IMR-90 (cell line): ENCODE measurements around the gene PBOV1. TPM values are rescaled to one million over a fixed set of nuclear protein-coding genes. Genes with fewer than 3 reads are reported as not detected.

ENCODE experiments used
- ATAC-seq: fragments of 200-7000 bp; cut with Tn5 transposase; 2 replicates; pipeline ENCODE4 v1.9.1; 2020; ENCODE audit warnings: low read depth, mild to moderate bottlenecking, moderate library complexity
- BruUV-seq: library from RNA; stranded (reverse); fragments of 400-500 nt; replicated peaks from 2 replicates; lab custom pipeline; 2021; lab: Mats Ljungman, UMichigan
- CTCF ChIA-PET: fragments of 300-600 bp; formaldehyde crosslinking; extraction: SDS; loops from one replicate; lab custom pipeline; 2021; ENCODE audit warnings: antibody characterized with exemption; lab: Yijun Ruan, JAX
- POLR2A ChIA-PET: fragments of 300-600 bp; sonication (Branson Sonifier 250); formaldehyde crosslinking; loops from one replicate; lab custom pipeline; 2022; ENCODE audit warnings: antibody characterized with exemption; ENCODE audit not compliant: unreplicated experiment; lab: Charles Lee
- DNase-seq: peaks from one replicate; pipeline ENCODE4 v3.0.0; 2013
- H2AFZ ChIP-seq: replicated peaks from 2 replicates; pipeline ENCODE3; 2013; ENCODE audit warnings: low read length, mild to moderate bottlenecking; ENCODE audit not compliant: poor library complexity
- H2AK5ac ChIP-seq: 2 replicates; pipeline ENCODE4 v1.6.1; 2013; ENCODE audit warnings: low read depth, low read length, inconsistent platforms
- H2AK9ac ChIP-seq: replicated peaks from 2 replicates; pipeline ENCODE3; 2013; ENCODE audit warnings: mild to moderate bottlenecking, low read depth, low read length, moderate library complexity; ENCODE audit not compliant: poor library complexity
- H2BK120ac ChIP-seq: 2 replicates; pipeline ENCODE4 v1.6.1; 2013; ENCODE audit warnings: low read depth, low read length, inconsistent platforms
- H2BK15ac ChIP-seq: 3 replicates; pipeline ENCODE4 v1.6.1; 2013; ENCODE audit warnings: low read depth, low read length, inconsistent platforms
- H2BK20ac ChIP-seq: 2 replicates; pipeline ENCODE4 v1.6.1; 2013; ENCODE audit warnings: low read depth, mild to moderate bottlenecking, inconsistent platforms, low read length, moderate library complexity
- H2BK5ac ChIP-seq: 2 replicates; pipeline ENCODE4 v1.6.1; 2013; ENCODE audit warnings: mild to moderate bottlenecking, low read depth, low read length, inconsistent platforms; ENCODE audit not compliant: poor library complexity, severe bottlenecking
- H3K14ac ChIP-seq: replicated peaks from 2 replicates; pipeline ENCODE4 v1.6.1; 2013; ENCODE audit warnings: low read depth, low read length, inconsistent platforms
- H3K18ac ChIP-seq: 2 replicates; pipeline ENCODE4 v1.6.1; 2013; ENCODE audit warnings: low read depth, low read length, control low read depth
- H3K23ac ChIP-seq: 2 replicates; pipeline ENCODE4 v1.6.1; 2013; ENCODE audit warnings: low read depth, low read length, inconsistent platforms
- H3K27ac ChIP-seq: 2 replicates; pipeline ENCODE4 v1.5.1; 2013; ENCODE audit warnings: mild to moderate bottlenecking, control low read depth, low read length; ENCODE audit not compliant: insufficient read depth
- H3K27me3 ChIP-seq: 2 replicates; pipeline ENCODE4 v1.6.1; 2013; ENCODE audit warnings: low read length; ENCODE audit not compliant: control insufficient read depth, insufficient read depth
- H3K36me3 ChIP-seq: 2 replicates; pipeline ENCODE4 v1.6.1; 2013; ENCODE audit warnings: low read length, mixed read lengths; ENCODE audit not compliant: control insufficient read depth, insufficient read depth
- H3K4ac ChIP-seq: 2 replicates; pipeline ENCODE4 v1.6.1; 2013; ENCODE audit warnings: low read depth, low read length, inconsistent platforms
- H3K4me1 ChIP-seq: 2 replicates; pipeline ENCODE4 v1.6.1; 2013; ENCODE audit warnings: low read length, mixed read lengths; ENCODE audit not compliant: control insufficient read depth, insufficient read depth
- H3K4me2 ChIP-seq: 2 replicates; pipeline ENCODE4 v1.6.1; 2013; ENCODE audit warnings: low read depth, mild to moderate bottlenecking, control low read depth, low read length, moderate library complexity
- H3K4me3 ChIP-seq: 2 replicates; pipeline ENCODE4 v1.5.1; 2013; ENCODE audit warnings: low read depth, mild to moderate bottlenecking, control low read depth, low read length, moderate library complexity; ENCODE audit not compliant: insufficient read depth
- H3K56ac ChIP-seq: 2 replicates; pipeline ENCODE4 v1.6.1; 2013; ENCODE audit warnings: low read length, inconsistent platforms; ENCODE audit not compliant: insufficient read depth; ENCODE audit errors: extremely low read depth
- H3K79me1 ChIP-seq, 2 experiments: 2 replicates each; pipeline ENCODE4 v1.6.1; 2013; ENCODE audit warnings: low read length in 2 of 2, inconsistent platforms in 1 of 2, low read depth in 1 of 2
- H3K9ac ChIP-seq: 2 replicates; pipeline ENCODE4 v1.6.1; 2013; ENCODE audit warnings: low read depth, low read length, control low read depth
- H3K9me1 ChIP-seq: 2 replicates; pipeline ENCODE4 v1.6.1; 2013; ENCODE audit warnings: low read length, inconsistent platforms; ENCODE audit not compliant: insufficient read depth
- H3K9me3 ChIP-seq: 2 replicates; pipeline ENCODE4 v1.6.1; 2013; ENCODE audit warnings: low read length; ENCODE audit not compliant: control insufficient read depth, insufficient read depth
- H4K20me1 ChIP-seq: 2 replicates; pipeline ENCODE4 v1.6.1; 2013; ENCODE audit warnings: low read length, inconsistent platforms; ENCODE audit not compliant: insufficient read depth
- H4K5ac ChIP-seq: 2 replicates; pipeline ENCODE4 v1.6.1; 2013; ENCODE audit warnings: mild to moderate bottlenecking, low read depth, low read length, control low read depth
- H4K8ac ChIP-seq, 2 experiments: 2 replicates each; pipeline ENCODE4 v1.6.1; 2013; ENCODE audit warnings: low read depth in 2 of 2, low read length in 2 of 2, control low read depth in 1 of 2, inconsistent platforms in 1 of 2
- H4K91ac ChIP-seq: 2 replicates; pipeline ENCODE4 v1.6.1; 2013; ENCODE audit warnings: low read depth, low read length, inconsistent platforms; ENCODE audit not compliant: insufficient read depth
- RFX5 ChIP-seq: IDR thresholded peaks from 2 replicates; pipeline ENCODE4 v1.8.0; 2012; ENCODE audit warnings: low read depth, mild to moderate bottlenecking, low read length, moderate library complexity
- SMC3 ChIP-seq: fragments of 150-350 bp; IDR thresholded peaks from 2 replicates; pipeline ENCODE4 v1.6.1; 2016; ENCODE audit warnings: low read depth, mild to moderate bottlenecking, antibody characterized with exemption, low read length, moderate library complexity
- WGBS, 2 experiments: methylation state at CpG; one replicate each; pipeline versions ENCODE4 v1.1.5 to v1.1.7; 2013; ENCODE audit warnings: missing lambda C conversion rate in 2 of 2; ENCODE audit not compliant: insufficient read length in 1 of 2; ENCODE audit errors: extremely low coverage in 2 of 2; 5-methylcytosine and 5-hydroxymethylcytosine counted together
- dilution Hi-C: fragments of 300-500 bp; cut with HindIII; formaldehyde crosslinking; loops from one replicate; pipeline ENCODE4 v1.14.3; 2018; ENCODE audit warnings: low sequenced_read_pairs; ENCODE audit not compliant: unreplicated experiment
- in situ Hi-C: fragments of 300-500 bp; cut with MboI; formaldehyde crosslinking; loops from 3 replicates; pipeline ENCODE4 v1.14.3; 2019; ENCODE audit warnings: low sequenced_read_pairs, inconsistent platforms, mixed read lengths
- intact Hi-C: fragments of 100-400 bp; cut with micrococcal nuclease; formaldehyde crosslinking; loops from 2 replicates; pipeline ENCODE4 v1.10.0; 2022
- polyA plus RNA-seq, 3 experiments: library from polyadenylated mRNA; depleted of rRNA; stranded (reverse); fragments of >200 nt; gene quantifications; 2 replicates each; pipeline ENCODE4 v1.2.3, GENCODE V29; 2012; ENCODE audit warnings: low replicate concordance in 1 of 3
- total RNA-seq: library from RNA; depleted of rRNA; stranded (reverse); fragments of >200 nt; gene quantifications from 2 replicates; pipeline ENCODE4 v1.2.3, GENCODE V29; 2012

The PBOV1 gene
- total and polyA plus RNA-seq, 2 of the 4 experiments (the other 2 are of a cell fraction): not detected

DNA sequence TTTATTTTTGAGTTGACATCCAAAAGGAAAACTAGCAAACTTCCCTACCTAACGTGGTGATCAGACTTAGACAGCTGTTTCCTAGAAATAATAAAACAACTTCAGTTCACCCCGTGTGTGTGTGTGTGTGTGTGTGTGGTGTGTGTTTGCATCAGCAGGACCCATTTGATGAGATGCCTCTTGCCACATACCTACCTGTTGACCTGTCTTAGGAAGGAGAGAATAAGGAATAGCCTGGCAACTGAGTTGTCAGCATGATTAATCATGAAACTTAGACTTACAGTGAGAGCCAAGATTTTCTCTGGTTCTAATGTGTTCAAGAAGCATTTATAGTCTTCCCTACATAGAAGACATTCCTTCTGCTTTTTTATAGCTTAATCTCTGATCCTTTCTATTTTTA, 16.1 kb upstream of the PBOV1 start:
- Histone ChIP-seq H3K4ac (no peak overlapping the region), H3K4me1 (no peaks in the 10 kb centered on the region), H3K23ac (no peak overlapping the region), H3K56ac (no peak overlapping the region), H3K79me1 (no peaks in the 10 kb centered on the region), H4K91ac (no peak overlapping the region), H3K9me1 (0 out of 2 replicates have a peak, but pooled peaks cover 3% of the 10 kb centered on the region), H4K20me1 (no peaks in the 10 kb centered on the region), H2BK20ac (no peak overlapping the region), H3K4me2 (no peak overlapping the region), H4K5ac (no peak overlapping the region), H3K36me3 (no peaks in the 10 kb centered on the region), H3K9me3 (no peaks in the 10 kb centered on the region), H2BK5ac (no peak overlapping the region), H2AFZ (no peak overlapping the region), H2AK5ac (no peak overlapping the region), H2AK9ac (no peak overlapping the region), H2BK120ac (no peak overlapping the region), H3K27ac (no peak overlapping the region), H3K18ac (no peak overlapping the region), H2BK15ac (no peak overlapping the region), H3K27me3 (peaks cover 6% of the 10 kb centered on the region), H3K4me3 (no peak overlapping the region), H3K14ac (no peak overlapping the region), H3K9ac (no peak overlapping the region), H4K8ac (no peak overlapping the region)
- dilution Hi-C loops (no loop called here), intact Hi-C loops (no loop called here), in situ Hi-C loops (no loop called here)
- CTCF ChIA-PET: interaction anchor here (1.4 to 1.5 kb wide), 2 partner anchors 13 to 14 kb away, joined by 3 to 6 read pairs; no protein-coding TSS in a partner anchor
- WGBS, 2 experiments: no CpG with 5 or more reads among the region's 2 CpGs
- DNase-seq (no peak), ATAC-seq (no peak)
- TF ChIP-seq RFX5: no peak
- TF ChIP-seq SMC3: no peak
- POLR2A ChIA-PET: no interaction called here
- BruUV-seq: no TSS peak
